Neural cell (in vitro differentiated cells): Measurements from ENCODE around the gene PRDM15.

Experiments
- EZH2 ChIP-seq: fragments of 200-600, 300-800 bp; shearing (Covaris generic), sonication (generic); IDR thresholded peaks from 2 replicates; pipeline ENCODE4 v1.6.1; 2014; ENCODE audit warnings: antibody characterized with exemption, low read length, borderline replicate concordance, mild to moderate bottlenecking; ENCODE audit not compliant: insufficient read depth, poor library complexity, severe bottlenecking
- MXI1 ChIP-seq: fragments of 450-650 bp; conservative IDR thresholded peaks from 2 replicates; pipeline ENCODE4 v1.6.1; 2014; ENCODE audit warnings: antibody characterized with exemption, mild to moderate bottlenecking; ENCODE audit not compliant: poor library complexity, severe bottlenecking
- POLR2AphosphoS5 ChIP-seq: IDR thresholded peaks from 2 replicates; pipeline ENCODE4 v1.6.1; 2012
- RAD21 ChIP-seq: fragments of 450-650 bp; conservative IDR thresholded peaks from 2 replicates; pipeline ENCODE4 v1.6.1; 2014; ENCODE audit warnings: antibody characterized with exemption, mild to moderate bottlenecking, moderate library complexity
- SMC3 ChIP-seq: fragments of 450-650 bp; conservative IDR thresholded peaks from 2 replicates; pipeline ENCODE4 v1.6.1; 2014; ENCODE audit warnings: antibody characterized with exemption, mild to moderate bottlenecking, moderate library complexity; ENCODE audit not compliant: poor library complexity
- TAF1 ChIP-seq: IDR thresholded peaks from 2 replicates; pipeline ENCODE4 v1.6.1; 2012; ENCODE audit warnings: low read depth
- TF ChIP-seq, protein P1 (sequence below): fragments of 450-650 bp; IDR thresholded peaks from 2 replicates; pipeline ENCODE4 v1.5.1; 2014; ENCODE audit warnings: antibody characterized with exemption, mild to moderate bottlenecking, moderate library complexity; ENCODE audit not compliant: poor library complexity, severe bottlenecking

- TF ChIP-seq, protein P1, sequence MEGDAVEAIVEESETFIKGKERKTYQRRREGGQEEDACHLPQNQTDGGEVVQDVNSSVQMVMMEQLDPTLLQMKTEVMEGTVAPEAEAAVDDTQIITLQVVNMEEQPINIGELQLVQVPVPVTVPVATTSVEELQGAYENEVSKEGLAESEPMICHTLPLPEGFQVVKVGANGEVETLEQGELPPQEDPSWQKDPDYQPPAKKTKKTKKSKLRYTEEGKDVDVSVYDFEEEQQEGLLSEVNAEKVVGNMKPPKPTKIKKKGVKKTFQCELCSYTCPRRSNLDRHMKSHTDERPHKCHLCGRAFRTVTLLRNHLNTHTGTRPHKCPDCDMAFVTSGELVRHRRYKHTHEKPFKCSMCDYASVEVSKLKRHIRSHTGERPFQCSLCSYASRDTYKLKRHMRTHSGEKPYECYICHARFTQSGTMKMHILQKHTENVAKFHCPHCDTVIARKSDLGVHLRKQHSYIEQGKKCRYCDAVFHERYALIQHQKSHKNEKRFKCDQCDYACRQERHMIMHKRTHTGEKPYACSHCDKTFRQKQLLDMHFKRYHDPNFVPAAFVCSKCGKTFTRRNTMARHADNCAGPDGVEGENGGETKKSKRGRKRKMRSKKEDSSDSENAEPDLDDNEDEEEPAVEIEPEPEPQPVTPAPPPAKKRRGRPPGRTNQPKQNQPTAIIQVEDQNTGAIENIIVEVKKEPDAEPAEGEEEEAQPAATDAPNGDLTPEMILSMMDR = no peak
- TF ChIP-seq EZH2 = no peak
- TF ChIP-seq POLR2AphosphoS5 = no peak
- TF ChIP-seq TAF1 = no peak
- TF ChIP-seq SMC3 = no peak
- TF ChIP-seq RAD21 = no peak
- TF ChIP-seq MXI1 = no peak
Observed at GRCh38 chr21:41801321-41802197, 77.6 kb downstream of the PRDM15 start.
